GM12878 (cell line): Measurements from ENCODE around the gene CAMKK2.

Source experiments
- BHLHE40 ChIP-seq, 2 experiments: fragments of 450-650 bp in 1 of 2; IDR thresholded peaks; 2 replicates each; pipeline ENCODE4 v1.6.1; 2011 to 2017; ENCODE audit warnings: low read depth in 2 of 2, borderline replicate concordance in 1 of 2, improper control_type of control experiment in 1 of 2, low read length in 1 of 2, mild to moderate bottlenecking in 1 of 2
- CEBPB ChIP-seq, 2 experiments: fragments of 150-350 bp in 1 of 2; IDR thresholded peaks; 2 replicates each; pipeline ENCODE4 v1.6.1; 2012 to 2014; ENCODE audit warnings: low read depth in 2 of 2, low read length in 2 of 2, borderline replicate concordance in 1 of 2, inconsistent platforms in 1 of 2
- CHD4 ChIP-seq: fragments of 200-600 bp; sonication (generic); IDR thresholded peaks from 2 replicates; pipeline ENCODE4 v1.6.1; 2016; ENCODE audit warnings: mild to moderate bottlenecking
- CTCF ChIP-seq, 3 experiments: IDR thresholded peaks in 2 of 3; conservative IDR thresholded peaks in 1 of 3; 2 replicates each; pipeline ENCODE4 v1.5.1; 2011; ENCODE audit warnings: low read depth in 3 of 3, low read length in 3 of 3, mild to moderate bottlenecking in 3 of 3, control low read depth in 2 of 3, moderate library complexity in 2 of 3, inconsistent platforms in 1 of 3, mixed read lengths in 1 of 3; ENCODE audit not compliant: control insufficient read depth in 2 of 3, insufficient read depth in 1 of 3; ENCODE audit errors: extremely low read depth in 1 of 3
- EGR1 ChIP-seq, 2 experiments: IDR thresholded peaks; 1 replicate in 1 of 2; 2 replicates in 1 of 2; pipeline ENCODE4 v1.6.1; 2011 to 2012; ENCODE audit warnings: low read depth in 2 of 2, low read length in 2 of 2, borderline replicate concordance in 1 of 2, mild to moderate bottlenecking in 1 of 2, moderate library complexity in 1 of 2
- FOS ChIP-seq: IDR thresholded peaks from 3 replicates; pipeline ENCODE4 v1.6.1; 2011; ENCODE audit warnings: borderline replicate concordance; ENCODE audit not compliant: insufficient read length; ENCODE audit errors: extremely low read depth
- JUNB ChIP-seq: IDR thresholded peaks from 2 replicates; pipeline ENCODE4 v1.6.1; 2016; ENCODE audit warnings: antibody characterized with exemption, mild to moderate bottlenecking
- MXI1 ChIP-seq: fragments of 150-350 bp; IDR thresholded peaks from 2 replicates; pipeline ENCODE4 v1.6.1; 2011; ENCODE audit warnings: low read depth, mild to moderate bottlenecking, inconsistent platforms, low read length, improper control_type of control experiment
- PAX8 ChIP-seq: fragments of 450-650 bp; IDR thresholded peaks from 2 replicates; pipeline ENCODE4 v1.6.1; 2017; ENCODE audit warnings: mild to moderate bottlenecking, moderate library complexity
- RAD51 ChIP-seq: fragments of 450-650 bp; IDR thresholded peaks from 2 replicates; pipeline ENCODE4 v1.6.1; 2016; ENCODE audit warnings: moderate library complexity, mild to moderate bottlenecking, inconsistent platforms
- SP1 ChIP-seq: IDR thresholded peaks from one replicate; pipeline ENCODE4 v1.6.1; 2011; ENCODE audit warnings: low read depth, low read length

DNA sequence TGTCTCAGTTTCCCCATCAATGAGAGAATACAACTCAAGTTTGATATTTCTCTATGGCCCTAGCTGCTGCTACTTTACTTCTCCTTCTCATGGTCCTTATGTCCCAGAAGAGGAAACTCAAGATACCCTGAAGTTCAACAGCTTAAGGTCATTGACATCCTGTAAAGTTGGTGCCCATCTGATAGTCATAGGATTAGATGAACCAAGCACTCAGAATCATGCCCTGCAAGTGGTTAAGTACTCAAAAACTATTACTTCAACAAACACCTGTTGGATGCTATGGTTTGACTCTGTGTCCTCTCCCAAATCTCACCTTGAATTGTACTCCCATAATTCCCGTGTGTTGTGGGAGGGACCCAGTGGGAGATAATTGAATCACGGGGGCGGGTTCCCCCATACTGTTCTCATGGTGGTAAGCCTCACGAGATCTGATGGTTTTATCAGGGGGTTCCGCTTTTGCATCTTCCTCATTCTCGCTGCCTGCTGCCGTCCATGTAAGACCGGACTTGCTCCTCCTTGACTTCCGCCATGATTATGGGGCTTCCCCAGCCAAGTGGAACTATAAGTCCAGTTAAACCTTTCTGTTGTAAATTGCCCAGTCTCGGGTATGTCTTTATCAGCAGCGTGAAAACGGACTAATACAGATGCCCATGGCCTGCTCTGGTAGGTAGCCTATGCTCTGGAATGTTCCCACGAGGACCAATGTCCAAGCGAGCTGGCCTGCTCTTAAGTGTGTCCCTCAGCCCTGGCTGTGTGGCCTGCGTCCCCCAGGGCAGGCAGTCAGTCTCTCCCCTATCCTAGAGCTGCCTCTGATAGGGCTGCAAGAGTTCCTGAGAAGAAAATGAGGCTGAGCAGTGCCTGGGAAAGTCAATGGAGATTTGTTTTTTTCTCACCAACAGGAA, 18.1 kb downstream of the CAMKK2 start:
- TF ChIP-seq PAX8 = no peak
- TF ChIP-seq RAD51 = no peak
- no peak for TF ChIP-seq CHD4
- TF ChIP-seq EGR1 (IDR thresholded peaks at IDR 0.05; ENCODE audit: borderline replicate concordance in 1 of 2, low read depth in 2 of 2, low read length in 2 of 2) = no peak
- TF ChIP-seq CTCF (IDR thresholded peaks at IDR 0.05 in 2 of 3, conservative IDR thresholded peaks at IDR 0.05 in 1 of 3; ENCODE audit: control insufficient read depth in 2 of 3, extremely low read depth in 1 of 3, insufficient read depth in 1 of 3, low read depth in 3 of 3, low read length in 3 of 3) = no peak
- no peak for TF ChIP-seq CEBPB (IDR thresholded peaks at IDR 0.05; ENCODE audit: borderline replicate concordance in 1 of 2, low read depth in 2 of 2, low read length in 2 of 2)
- no peak for TF ChIP-seq JUNB
- TF ChIP-seq MXI1 = no peak
- no peak for TF ChIP-seq FOS
- TF ChIP-seq SP1 = no peak
- no peak for TF ChIP-seq BHLHE40 (IDR thresholded peaks at IDR 0.05; ENCODE audit: borderline replicate concordance in 1 of 2, low read depth in 2 of 2, low read length in 1 of 2)
